HG03025 (cell line): ENCODE results near the gene NUDCD3.
A peak's percentile ranks its signal among the peaks of the same experiment; 100 is the strongest.

Experiments used
- ATAC-seq: cut with Tn5 transposase; IDR thresholded peaks from one replicate; pipeline ENCODE4 v1.9.1; 2021; ENCODE audit warnings: mild to moderate bottlenecking, moderate library complexity; ENCODE audit not compliant: unreplicated experiment, low FRiP score

Gene NUDCD3

GRCh38 chr7:44490351-44491200 lies at the start of gene NUDCD3:
Gene NUDCD3 (minus strand): TSS chr7:44490658. CDS start chr7:44490600, 58 bp downstream.
- ATAC-seq = peak; percentile 91

- ATAC-seq = no peak
Measured at GRCh38 chr7:44539669-44540506, 49.4 kb upstream of the NUDCD3 start.

DNA sequence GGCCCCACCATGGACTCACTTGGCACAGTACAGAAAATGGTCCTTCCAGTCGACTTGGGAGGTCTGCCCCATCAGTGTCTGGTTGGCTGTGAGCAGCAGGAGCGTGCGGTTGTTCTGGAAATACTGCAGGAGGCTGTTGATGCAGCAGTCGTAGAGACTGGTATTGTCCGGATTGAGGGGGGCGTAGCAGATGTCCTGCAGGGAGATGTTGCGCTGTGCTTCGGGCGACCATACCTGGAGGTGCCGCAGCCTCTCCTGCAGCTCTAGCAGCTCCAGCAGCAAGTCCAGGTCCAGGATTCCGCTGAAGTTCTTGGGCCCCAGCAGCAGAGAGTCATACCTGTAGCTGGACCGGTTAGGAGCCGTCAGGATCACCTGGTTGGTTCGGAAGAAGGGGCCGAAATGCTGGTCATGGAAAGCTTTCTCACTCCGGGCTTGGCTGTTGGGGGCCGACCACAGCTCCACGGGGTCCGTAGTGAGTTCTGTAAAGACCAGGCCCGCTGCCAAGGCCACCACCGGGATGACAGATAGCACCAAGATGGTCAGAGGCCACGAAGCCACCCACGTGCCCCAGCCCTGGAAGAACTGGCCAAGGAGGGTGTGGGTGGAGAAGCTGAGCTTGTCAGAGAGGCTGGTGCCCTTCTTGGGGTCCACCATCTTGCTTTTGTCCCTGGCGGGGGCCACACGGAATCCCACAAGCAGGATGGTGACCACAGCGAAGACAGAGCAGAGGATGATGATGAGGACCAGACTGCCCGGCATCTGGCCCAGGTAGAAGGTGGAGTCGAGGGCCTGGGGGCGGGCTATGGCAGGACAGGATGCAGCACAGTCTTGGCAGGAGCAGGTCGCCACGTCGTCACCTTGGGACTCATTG lies 48.6 kb upstream of the NUDCD3 start:
- no peak for ATAC-seq

- ATAC-seq = no peak
Measured at GRCh38 chr7:44538093-44538797, 47.8 kb upstream of the NUDCD3 start.

- ATAC-seq = no peak
Measured at GRCh38 chr7:44537442-44537841, 47.0 kb upstream of the NUDCD3 start.

DNA sequence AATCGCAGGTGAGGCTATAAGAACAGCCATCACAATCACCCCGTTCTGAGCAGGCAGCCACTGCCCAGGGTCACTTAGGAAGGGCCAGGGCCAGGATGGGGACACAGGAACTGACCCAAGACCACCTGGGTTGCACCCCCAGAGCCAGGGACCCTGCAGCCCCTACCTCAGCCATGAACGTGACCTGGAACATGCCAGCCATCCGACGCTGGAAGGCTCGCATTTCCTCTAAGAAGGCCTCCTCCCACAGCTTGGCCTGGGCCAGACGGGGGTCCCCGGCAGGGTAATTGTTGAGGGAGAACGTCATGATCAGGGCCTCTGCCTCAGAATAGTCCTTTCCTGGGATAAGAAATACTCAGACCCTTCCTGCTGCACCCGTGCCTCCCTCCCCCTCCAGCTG lies 45.6 kb upstream of the NUDCD3 start:
- no peak for ATAC-seq

DNA sequence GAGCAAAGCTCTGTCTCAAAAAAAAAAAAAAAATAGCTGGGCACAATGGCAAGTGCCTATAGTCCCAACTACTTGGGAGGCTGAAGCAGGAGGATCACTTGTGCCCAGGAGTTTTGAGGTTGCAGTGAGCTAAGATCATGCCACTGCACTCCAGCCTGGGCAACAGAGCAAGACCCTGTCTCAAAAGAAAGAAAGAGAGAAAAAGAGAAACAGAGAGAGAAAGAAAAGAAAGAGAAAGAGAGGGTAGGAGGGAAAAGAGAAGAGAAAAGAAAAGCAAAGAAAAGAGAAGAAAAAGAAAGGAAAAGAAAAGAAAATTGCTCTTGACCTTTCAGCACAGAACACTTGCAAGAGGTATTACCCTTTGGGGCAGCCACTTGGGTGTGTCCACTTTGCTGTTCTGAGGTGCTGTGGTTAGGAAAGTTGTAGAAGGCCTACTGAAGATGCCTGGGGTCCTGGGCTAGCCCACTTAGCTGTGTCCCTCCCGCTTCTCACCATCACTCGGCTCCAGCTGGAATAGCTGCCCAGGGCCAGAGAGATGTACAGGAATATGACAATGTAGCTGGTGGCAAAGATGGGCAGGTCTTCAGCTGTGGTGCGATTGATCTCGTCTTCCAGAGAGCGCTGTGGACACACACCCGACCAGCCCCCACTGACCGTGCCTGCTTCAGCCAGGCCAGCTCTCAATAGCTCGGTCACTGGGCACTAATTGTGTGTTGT lies 45.0 kb upstream of the NUDCD3 start:
- ATAC-seq = no peak

DNA sequence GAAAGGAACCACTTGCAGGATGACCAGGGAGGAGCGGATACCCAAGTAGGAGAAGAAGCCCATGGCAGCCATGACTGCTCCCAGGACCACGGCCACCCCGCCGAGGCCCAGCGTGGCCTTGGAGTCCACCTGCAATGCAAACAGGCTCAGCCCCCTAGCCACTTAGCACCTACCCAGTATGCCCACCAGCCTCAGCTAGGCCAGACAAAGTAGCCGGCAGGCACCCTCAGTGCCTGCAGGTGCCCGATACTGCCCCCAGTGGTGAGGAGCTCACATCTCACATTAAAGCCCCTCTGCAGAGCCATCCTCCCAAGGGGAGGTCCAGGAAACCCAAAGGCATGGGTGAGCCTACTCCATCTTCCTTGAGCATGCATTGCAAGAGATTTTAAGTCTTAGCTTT lies 44.0 kb upstream of the NUDCD3 start:
- ATAC-seq = no peak

DNA sequence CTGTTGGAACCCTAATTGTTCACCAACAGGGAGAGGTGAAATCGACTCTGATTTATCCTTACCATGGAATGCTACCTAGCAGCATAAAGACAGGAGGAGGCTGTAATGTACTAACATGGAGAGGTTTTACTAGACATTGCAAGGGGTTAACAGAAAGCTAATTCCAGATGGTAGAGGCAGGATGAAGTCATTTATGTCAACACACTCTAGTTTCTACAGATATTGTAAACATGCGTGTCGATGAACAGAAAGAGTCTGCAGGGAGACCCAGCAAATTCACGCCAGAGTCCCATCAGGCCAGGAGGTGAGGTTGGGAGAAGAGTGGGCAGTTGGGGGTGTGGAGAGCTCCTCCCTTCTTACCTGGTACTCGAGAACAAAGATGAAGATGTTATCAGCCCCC lies 43.6 kb upstream of the NUDCD3 start:
- ATAC-seq = no peak

DNA sequence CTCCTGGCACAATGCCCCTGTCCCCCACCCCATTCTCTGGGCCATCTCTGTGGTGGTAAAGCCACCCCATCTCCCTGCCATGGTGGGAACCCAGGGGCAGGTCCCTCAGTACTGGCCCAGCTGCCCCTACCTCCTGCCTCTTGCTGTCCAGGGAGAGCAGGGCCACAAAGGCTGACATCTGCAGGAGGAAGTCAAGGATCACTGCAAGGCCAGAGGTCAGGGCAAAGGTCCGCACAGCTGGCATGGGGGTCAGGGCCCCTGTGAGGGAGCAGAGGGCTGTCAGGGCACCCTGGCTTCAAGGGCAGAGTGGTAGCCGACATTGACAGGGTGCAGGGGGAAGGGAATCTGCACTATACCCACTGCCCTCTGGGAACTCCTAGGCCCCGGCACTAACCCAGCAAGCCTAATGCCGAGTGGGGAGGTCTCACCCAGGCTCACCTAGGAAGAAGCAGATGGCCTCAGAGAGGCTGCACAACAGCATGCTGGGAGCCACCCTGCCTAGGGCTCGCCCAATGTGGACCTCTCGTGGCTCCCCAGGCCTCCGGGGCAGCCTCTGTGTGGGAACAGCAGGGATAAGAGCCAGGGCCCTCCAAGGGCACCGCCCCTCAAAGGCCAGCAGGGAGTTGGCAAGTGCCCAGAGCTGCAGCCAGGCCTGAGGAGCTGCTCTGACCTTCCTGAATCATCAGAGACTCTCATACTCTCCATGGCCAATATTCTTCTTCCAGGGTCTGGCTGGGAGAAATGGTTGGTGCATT lies 43.0 kb upstream of the NUDCD3 start:
- no peak for ATAC-seq

DNA sequence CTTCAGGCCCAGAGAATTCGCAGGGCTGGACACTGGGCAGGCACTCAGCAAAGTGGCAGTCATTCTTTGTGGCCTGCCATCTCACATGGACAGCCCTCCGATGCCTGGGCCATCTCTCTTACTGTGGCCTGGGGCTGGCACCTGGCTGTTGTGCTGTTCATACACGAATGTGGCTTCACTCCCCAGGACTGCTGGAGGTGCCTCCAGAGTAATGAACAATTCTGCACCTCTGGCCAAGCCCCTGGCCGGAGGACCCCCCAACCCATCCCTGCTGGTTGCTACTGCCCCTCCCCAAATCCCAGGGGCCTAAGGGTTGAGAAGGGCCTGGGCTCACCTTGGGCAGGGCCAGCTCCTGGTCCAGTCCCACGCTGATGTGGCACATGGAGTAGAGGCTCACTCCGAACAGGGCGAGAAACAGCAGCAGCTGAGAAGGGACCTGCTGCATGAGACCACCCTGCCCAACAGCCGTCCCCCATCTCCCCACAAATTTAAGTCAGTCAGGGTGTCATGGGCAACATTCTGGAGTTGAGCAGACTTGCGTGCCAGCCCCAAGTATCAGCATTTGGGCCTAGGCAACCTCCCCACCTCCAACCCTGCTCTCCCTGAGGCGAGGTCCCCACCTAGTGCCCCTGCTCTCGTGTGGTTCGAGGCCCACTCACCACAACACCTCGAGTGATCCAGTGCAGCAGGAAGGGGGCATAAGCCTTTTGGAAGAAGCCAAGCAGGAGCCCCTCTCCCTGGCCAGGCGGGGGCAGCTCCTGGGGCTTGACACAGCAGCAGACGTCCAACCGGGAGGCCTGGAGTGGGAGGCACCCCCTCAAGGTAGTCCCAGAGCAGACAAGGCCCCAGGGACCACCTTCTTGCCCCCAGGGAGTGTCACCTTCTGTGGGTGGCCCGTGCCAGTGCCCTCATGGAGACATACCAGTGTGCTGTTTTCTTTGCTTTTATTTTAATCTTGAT lies 41.2 kb upstream of the NUDCD3 start:
- ATAC-seq = no peak

- no peak for ATAC-seq
Measured at GRCh38 chr7:44530990-44531389, 40.5 kb upstream of the NUDCD3 start.

DNA sequence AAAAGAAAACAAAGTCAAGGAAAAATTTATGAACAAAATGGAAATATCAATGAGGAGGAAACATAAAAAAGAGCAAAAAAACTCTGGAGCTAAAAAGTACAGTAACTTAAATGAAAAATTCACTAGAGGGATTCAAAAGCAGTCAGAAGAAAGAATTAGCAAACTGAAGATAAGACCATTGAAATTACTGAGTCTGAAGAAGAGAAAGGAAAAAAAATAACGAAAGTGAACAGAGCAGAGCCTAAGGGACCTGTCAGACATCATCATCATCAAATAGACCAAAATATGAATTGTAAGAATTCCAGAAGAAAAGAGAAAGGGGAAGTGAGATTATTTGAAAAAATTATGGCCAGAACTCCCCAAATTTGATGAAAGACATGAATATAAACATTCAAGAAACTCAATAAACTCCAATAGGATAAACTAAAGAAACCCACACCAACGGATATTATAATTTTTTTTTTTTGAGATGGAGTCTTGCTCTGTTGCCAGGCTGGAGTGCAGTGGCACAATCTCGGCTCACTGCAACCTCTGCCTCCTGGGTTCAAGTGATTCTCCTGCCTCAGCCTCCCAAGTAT lies 34.4 kb upstream of the NUDCD3 start:
- ATAC-seq = no peak

- ATAC-seq = no peak
Measured at GRCh38 chr7:44522315-44522714, 31.9 kb upstream of the NUDCD3 start.

- no peak for ATAC-seq
Measured at GRCh38 chr7:44521347-44522095, 31.1 kb upstream of the NUDCD3 start.

DNA sequence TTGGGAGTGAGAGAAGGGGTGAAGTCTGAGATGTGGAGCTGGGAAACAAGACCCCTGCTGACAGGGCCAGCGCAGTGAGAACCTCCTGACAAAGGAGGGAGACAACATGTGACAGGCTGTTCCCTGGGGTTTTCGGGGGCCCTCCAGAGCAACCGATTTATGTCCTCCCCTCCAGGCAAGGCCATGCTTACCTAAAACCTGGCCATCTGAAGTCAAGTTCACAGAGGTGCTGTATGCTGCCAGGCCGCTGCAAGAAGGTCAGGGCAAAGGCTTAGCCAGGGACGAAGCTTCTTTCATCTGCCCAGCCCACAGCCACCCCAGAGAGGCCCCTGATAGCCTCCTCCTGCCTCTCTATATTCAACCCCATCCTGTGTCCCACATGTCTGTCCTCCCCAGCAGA lies 30.1 kb upstream of the NUDCD3 start:
- ATAC-seq = no peak

DNA sequence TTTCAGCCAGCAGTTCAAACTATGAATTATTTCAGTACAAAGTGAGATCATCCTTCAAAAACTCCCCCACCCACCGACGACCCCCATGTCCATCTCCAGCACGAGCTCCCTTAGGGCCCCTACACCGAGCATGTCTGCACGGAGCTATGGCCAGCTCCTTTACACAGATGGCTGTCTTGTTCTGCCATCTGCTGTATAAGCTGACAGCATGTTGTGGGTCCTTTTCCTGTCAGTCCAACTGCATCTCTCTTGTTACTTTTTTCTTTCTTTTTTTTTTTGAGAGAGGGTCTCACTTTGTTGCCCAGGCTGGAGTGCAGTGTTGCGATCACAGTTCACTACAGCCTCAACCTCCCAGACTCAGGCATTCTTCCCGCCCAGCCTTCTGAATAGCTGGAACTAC lies 29.1 kb upstream of the NUDCD3 start:
- no peak for ATAC-seq
